ENCODE results near the gene GRID2. TPM values are rescaled to one million over a fixed set of nuclear protein-coding genes. Genes with fewer than 3 reads are reported as not detected.

The GRID2 gene
- polyA plus RNA-seq, 1 experiment, result not detected

DNA sequence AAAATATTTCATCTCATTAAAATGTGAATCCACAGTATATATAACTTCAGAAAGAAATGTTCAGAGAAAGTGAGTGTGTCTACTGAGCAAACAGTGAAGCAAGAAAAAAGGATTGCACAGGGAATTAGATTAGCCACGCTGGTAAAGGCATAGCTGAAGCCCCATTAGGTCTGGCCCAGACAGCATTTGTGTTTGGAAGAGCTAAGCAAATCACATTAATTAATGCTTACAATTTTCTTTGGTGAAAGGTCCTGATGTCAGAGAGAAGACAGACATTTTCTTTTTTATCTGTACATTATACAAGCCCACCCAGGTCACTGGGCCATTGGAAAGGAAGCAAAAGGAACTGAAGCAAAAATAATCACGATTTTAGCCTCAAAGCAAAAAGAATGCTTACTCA is 354.6 kb downstream of the GRID2 start:
- ChIA-PET POLR2A (no interaction called here), CTCF (no interaction called here)
- Histone ChIP-seq H3K27me3 (ENCODE audit: control insufficient read depth, insufficient read depth, low read length) (no peaks in the 10 kb centered on the region), H3K27ac (ENCODE audit: low read depth, low read length) (no peak overlapping the region), H3K4me3 (ENCODE audit: low read depth, low read length) (no peak overlapping the region), H3K9me3 (ENCODE audit: control insufficient read depth, insufficient read depth, low read length) (no peaks in the 10 kb centered on the region)
- TF ChIP-seq, protein P1, sequence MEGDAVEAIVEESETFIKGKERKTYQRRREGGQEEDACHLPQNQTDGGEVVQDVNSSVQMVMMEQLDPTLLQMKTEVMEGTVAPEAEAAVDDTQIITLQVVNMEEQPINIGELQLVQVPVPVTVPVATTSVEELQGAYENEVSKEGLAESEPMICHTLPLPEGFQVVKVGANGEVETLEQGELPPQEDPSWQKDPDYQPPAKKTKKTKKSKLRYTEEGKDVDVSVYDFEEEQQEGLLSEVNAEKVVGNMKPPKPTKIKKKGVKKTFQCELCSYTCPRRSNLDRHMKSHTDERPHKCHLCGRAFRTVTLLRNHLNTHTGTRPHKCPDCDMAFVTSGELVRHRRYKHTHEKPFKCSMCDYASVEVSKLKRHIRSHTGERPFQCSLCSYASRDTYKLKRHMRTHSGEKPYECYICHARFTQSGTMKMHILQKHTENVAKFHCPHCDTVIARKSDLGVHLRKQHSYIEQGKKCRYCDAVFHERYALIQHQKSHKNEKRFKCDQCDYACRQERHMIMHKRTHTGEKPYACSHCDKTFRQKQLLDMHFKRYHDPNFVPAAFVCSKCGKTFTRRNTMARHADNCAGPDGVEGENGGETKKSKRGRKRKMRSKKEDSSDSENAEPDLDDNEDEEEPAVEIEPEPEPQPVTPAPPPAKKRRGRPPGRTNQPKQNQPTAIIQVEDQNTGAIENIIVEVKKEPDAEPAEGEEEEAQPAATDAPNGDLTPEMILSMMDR (IDR thresholded peaks at IDR 0.05; ENCODE audit: low read depth, low read length), result no peak
- no peak for DNase-seq (ENCODE audit: low read depth, low spot score)

- Histone ChIP-seq H3K27me3 (ENCODE audit: control insufficient read depth, insufficient read depth, low read length) (no peaks in the 10 kb centered on the region), H3K27ac (ENCODE audit: low read depth, low read length) (no peak overlapping the region), H3K4me3 (ENCODE audit: low read depth, low read length) (no peak overlapping the region), H3K9me3 (ENCODE audit: control insufficient read depth, insufficient read depth, low read length) (no peaks in the 10 kb centered on the region)
- ChIA-PET CTCF (no interaction called here), POLR2A (no interaction called here)
- no peak for DNase-seq (ENCODE audit: low read depth, low spot score)
- TF ChIP-seq, protein P1 (IDR thresholded peaks at IDR 0.05; ENCODE audit: low read depth, low read length), result no peak
Observed at GRCh38 chr4:92677805-92678204, 374.0 kb downstream of the GRID2 start.

DNA sequence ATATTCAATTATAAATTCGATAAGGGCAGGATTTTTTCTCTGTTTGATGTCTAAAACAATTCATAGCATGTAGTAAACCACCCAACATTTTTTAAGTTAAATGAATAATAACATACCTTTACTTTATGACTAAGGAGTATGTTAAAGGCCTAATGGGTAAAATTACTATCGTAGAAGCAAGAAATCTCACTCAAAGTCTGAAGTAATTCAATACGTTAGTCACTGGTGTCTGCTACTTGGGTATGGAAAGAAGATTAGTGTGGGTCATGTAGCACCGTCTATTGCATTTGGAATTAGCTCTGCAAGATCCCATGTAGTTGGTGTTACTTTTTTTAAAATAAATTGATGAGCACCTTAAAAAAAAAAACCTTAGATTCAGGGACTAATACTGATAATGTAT is 374.5 kb downstream of the GRID2 start:
- TF ChIP-seq, protein P1 (IDR thresholded peaks at IDR 0.05; ENCODE audit: low read depth, low read length), result no peak
- ChIA-PET POLR2A (no interaction called here), CTCF (no interaction called here)
- no peak overlapping the region for H3K4me3 ChIP-seq (ENCODE audit: low read depth, low read length)
- H3K9me3 ChIP-seq (ENCODE audit: control insufficient read depth, insufficient read depth, low read length), result no peaks in the 10 kb centered on the region
- no peak for DNase-seq (ENCODE audit: low read depth, low spot score)
- no peaks in the 10 kb centered on the region for H3K27me3 ChIP-seq (ENCODE audit: control insufficient read depth, insufficient read depth, low read length)
- no peak overlapping the region for H3K27ac ChIP-seq (ENCODE audit: low read depth, low read length)

GRCh38 chr4:92679149-92679548 is 375.4 kb downstream of the GRID2 start:
- DNase-seq (ENCODE audit: low read depth, low spot score), result no peak
- TF ChIP-seq, protein P1 (IDR thresholded peaks at IDR 0.05; ENCODE audit: low read depth, low read length), result no peak
- ChIA-PET POLR2A (no interaction called here), CTCF (no interaction called here)
- Histone ChIP-seq H3K27me3 (ENCODE audit: control insufficient read depth, insufficient read depth, low read length) (no peaks in the 10 kb centered on the region), H3K9me3 (ENCODE audit: control insufficient read depth, insufficient read depth, low read length) (no peaks in the 10 kb centered on the region), H3K27ac (ENCODE audit: low read depth, low read length) (no peak overlapping the region), H3K4me3 (ENCODE audit: low read depth, low read length) (no peak overlapping the region)

DNA sequence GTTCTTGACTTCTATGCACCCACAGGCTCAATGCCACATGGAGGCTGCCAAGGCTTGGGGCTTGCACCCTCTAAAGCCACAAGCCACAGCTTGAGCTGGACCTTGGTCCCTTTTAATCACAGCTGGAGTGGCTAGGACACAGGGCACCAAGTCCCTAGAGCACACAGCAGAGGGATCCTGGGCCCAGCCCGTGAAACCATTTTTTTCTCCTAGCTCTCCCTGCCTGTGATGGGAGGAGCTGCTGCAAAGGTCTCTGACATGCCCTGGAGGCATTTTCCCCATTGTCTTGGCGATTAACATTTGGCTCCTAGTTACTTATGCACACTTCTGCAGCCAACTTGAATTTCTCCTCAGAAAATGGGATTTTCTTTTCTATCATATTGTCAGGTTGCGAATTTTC is 410.9 kb downstream of the GRID2 start:
- no peaks in the 10 kb centered on the region for H3K9me3 ChIP-seq (ENCODE audit: control insufficient read depth, insufficient read depth, low read length)
- H3K27me3 ChIP-seq (ENCODE audit: control insufficient read depth, insufficient read depth, low read length), result no peaks in the 10 kb centered on the region
- no peak overlapping the region for H3K4me3 ChIP-seq (ENCODE audit: low read depth, low read length)
- H3K27ac ChIP-seq (ENCODE audit: low read depth, low read length), result no peak overlapping the region
- DNase-seq (ENCODE audit: low read depth, low spot score), result no peak
- ChIA-PET POLR2A (no interaction called here), CTCF (no interaction called here)
- TF ChIP-seq, protein P1 (IDR thresholded peaks at IDR 0.05; ENCODE audit: low read depth, low read length), result no peak

Measured in AG04450 (cell line).